Ammon's horn (tissue), 1 donor: ENCODE data around the gene CALD1.

Experiments used
- DNase-seq: peaks from one replicate; pipeline ENCODE4 v3.0.0-alpha.2; 2016; ENCODE audit warnings: low spot score

The CALD1 gene

GRCh38 chr7:134894928-134895327 lies 115.5 kb downstream of the CALD1 start:
- DNase-seq: no peak

GRCh38 chr7:134896073-134896472 lies 116.6 kb downstream of the CALD1 start:
- DNase-seq: no peak

DNA sequence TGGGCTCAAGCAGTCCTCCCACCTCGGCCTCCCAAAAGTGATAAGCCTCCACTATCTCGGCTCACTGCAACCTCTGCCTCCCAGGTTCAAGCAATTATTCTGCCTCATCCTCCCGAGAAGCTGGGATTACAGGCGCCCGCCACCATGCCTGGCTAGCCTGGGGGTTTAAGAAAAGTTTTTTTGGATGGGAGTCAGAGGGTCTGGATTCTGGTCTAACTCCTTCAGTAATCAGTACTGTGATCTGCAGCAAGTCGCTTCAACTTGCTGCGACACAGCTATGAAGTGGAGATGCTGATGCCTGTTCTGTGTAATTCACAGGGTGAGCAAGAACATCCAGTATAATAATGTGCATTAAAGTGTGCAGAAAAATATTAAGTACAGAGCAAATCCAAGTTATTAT lies 118.5 kb downstream of the CALD1 start:
- DNase-seq: no peak

- no peak for DNase-seq
Measured at GRCh38 chr7:134899729-134900128, 120.3 kb downstream of the CALD1 start.

- no peak for DNase-seq
Measured at GRCh38 chr7:134900166-134900982, 120.9 kb downstream of the CALD1 start.

DNA sequence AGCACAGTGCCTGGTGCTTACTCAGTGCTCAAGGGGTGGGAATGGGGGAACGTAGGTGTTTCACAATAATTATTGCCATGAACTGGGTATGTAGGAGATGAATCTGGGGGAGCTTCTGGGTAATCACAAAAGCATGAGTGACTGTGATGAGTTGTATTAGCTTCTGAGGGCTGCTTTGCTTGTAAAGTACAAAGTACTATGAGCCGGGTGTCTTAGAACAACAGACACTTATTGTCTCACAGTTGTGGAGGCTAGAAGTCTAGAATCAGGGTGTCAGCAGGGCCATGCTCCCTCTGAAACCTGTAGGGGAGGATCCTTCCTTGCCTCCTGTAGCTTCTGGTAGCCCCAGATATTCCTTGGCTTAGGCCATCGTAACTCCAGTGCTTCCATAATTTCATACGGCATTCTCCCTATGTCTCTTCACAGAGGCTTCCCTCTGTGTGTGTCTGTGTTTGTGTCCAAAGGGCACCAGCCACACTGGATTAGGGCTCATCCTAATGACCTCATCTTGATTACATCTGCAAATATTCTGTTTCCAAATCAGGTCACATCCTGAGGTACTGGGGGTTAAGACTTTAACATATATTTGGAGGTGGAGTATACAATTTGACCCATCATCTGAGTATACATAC lies 122.1 kb downstream of the CALD1 start:
- DNase-seq: no peak

- DNase-seq: no peak
Measured at GRCh38 chr7:134902058-134902457, 122.6 kb downstream of the CALD1 start.

GRCh38 chr7:134903073-134903790 lies 123.8 kb downstream of the CALD1 start:
- DNase-seq: no peak

DNA sequence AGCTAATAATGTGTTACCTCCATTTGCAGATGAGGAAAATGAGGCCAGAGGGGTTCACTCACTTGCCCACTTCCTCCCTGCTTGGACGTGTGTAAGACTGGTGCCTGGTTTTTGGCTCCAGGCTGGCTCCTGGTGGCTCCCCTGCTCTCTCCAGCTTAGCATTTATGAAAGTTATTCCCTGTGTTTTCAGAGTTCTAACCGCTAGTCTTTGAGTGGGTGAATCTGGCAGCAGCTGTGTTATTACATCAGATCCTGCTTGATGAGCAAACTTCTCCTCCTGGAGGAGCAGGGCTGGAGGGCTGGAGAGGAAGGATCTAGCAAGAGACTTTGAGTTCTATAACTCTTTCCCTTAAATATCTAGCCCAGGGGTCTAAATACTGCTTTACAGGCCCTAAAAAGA lies 125.9 kb downstream of the CALD1 start:
- peak; percentile 36 for DNase-seq

- DNase-seq: no peak
Measured at GRCh38 chr7:134907000-134907399, 127.6 kb downstream of the CALD1 start.

GRCh38 chr7:134907639-134908038 lies 128.2 kb downstream of the CALD1 start:
- DNase-seq: no peak

GRCh38 chr7:134908289-134908688 lies 128.9 kb downstream of the CALD1 start:
- DNase-seq: no peak

DNA sequence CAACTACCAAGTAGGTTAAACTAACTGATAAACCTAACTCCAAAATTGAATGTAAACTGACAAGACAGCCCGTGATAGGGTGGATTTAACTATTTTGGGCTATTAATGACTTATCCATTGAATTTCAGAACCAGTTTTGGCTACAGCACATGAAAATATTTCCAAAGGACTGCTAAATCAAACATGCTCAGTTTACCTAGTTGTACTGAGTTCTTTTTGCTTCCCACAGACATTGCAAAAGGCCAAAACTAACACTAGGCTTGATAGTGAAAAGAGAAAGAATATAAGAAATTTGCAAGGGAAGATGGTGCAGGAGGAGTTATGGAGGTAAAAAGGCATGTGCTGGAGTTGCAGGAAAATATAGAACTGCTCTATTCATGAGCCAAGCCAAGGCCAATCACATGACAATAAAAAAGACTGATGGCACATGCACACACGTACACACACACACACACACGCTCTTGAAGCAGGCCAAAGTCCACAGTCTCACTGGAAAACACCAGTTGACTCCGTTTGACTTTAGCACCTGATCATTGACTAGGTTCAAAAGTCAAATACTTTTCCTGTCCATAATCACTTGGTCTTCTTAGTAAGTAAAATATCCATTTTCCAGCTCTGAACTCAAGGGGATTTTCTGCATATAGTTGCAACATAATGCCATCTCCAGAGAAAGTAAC lies 130.9 kb downstream of the CALD1 start:
- no peak for DNase-seq

DNA sequence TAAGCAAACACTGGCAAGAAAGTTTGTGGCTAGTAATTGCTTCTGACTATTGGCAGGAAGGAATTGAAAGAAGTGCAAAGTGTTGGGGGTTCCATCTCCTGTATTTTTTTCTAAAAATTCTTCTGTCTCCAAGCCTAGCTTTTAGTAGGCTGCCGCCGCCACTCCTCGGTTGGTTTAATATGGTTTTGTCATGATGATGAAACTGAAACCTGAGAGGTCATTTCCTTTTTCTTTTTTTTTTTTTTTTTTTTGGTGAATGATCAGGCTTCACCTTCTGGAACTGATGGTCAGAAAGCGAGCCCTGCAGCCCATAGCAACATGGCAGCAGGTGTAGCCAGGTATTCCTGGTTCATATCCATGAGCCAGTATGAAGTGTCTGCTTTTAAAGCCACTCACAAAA lies 131.5 kb downstream of the CALD1 start:
- no peak for DNase-seq

DNA sequence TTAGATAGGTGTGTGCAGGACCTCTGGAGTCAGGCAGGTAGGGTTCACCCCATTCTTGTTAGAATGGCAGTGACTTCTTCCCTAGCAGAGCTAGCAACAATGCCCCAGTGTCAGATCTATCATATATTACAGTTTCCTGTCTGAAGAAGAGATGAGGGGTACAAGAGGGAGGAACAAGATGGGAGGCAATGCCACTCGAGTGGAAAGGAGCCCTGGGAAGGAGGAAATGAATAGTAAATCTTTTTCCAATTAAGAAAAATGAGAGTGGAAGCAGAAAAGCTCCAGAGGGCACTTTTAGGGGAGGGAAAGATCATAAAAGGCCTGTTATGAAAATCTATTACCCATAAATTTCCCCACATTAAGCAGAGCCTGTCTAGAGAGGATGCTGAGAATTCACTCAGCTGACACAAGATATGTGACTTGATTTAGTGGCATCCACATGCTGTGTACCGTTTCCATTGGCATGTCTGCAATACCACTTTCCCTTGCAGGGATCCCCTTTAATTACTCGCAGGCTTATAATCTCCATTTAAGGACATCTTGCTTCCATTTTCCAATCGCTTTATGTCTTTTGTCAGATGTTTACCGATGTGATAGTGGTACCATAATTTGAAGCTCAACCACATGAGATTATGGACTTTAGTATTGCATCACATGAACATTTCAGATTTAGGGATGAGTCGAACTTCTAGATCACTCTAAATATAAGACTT lies 136.9 kb downstream of the CALD1 start:
- DNase-seq: no peak

- no peak for DNase-seq
Measured at GRCh38 chr7:134919240-134919641, 139.8 kb downstream of the CALD1 start.

- no peak for DNase-seq
Measured at GRCh38 chr7:134920026-134920753, 140.8 kb downstream of the CALD1 start.

- DNase-seq: no peak
Measured at GRCh38 chr7:134922720-134923704, 143.6 kb downstream of the CALD1 start.

DNA sequence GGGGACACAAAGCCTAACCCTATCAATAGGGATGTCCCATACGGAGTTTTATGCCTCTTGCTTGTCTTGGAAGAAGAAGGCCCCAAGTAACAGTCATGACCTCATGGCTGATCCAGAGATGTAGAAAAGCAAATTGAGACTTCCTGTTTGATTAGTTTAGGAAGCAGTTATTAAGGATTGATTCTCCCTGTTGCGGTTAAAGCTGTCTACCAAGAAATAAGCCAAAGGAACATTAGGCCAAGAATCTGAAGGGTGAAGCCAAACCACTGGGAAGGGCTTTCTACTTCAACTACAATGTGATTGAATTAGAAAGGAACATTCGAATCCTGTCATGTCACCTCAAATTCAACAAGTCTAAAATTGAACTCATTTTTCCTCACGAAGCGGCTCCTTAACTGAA lies 146.3 kb downstream of the CALD1 start:
- DNase-seq: no peak

DNA sequence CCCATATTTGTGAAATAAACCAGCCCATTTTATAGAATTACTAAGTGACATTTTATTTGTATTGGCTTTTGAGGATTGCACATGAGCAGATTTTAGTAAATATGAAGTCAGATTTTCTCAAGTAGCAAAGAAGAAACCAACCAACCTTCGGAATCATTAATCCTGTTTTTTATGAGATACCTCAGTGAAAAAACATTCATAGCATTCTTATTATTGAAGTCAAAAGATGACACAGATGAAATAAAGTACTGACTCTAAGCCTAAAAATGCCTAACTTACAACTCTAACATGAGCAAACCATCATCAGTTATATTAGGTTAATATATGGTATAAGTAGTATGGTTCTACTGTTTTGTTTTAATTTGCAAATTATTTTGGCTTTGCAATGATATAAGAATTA lies 147.0 kb downstream of the CALD1 start:
- no peak for DNase-seq
